KOPT-K1 (cell line): ENCODE measurements around the gene DEPDC1B.

Source experiments
- H3K27ac ChIP-seq: fragments of 200-600 bp; sonication (generic); 2 replicates; pipeline ENCODE4 v1.5.1; 2016; ENCODE audit warnings: antibody characterized with exemption, mild to moderate bottlenecking, low read depth, low read length; ENCODE audit not compliant: poor library complexity, severe bottlenecking
- H3K36me3 ChIP-seq: fragments of 200-600 bp; sonication (generic); 2 replicates; pipeline ENCODE4 v1.5.1; 2017; ENCODE audit warnings: antibody characterized with exemption, mild to moderate bottlenecking, low read length, moderate library complexity; ENCODE audit not compliant: insufficient read depth
- H3K9me3 ChIP-seq: fragments of 200-600 bp; sonication (generic); 2 replicates; pipeline ENCODE4 v1.5.1; 2017; ENCODE audit warnings: antibody characterized with exemption, low read length, mild to moderate bottlenecking; ENCODE audit not compliant: insufficient read depth, poor library complexity, severe bottlenecking

DEPDC1B gene

GRCh38 chr5:60679816-60680215 lies 20.1 kb downstream of the DEPDC1B start:
- Histone ChIP-seq H3K27ac (no peak overlapping the region), H3K36me3 (peaks cover 24% of the 10 kb centered on the region), H3K9me3 (no peaks in the 10 kb centered on the region)

GRCh38 chr5:60677850-60678664 lies 21.9 kb downstream of the DEPDC1B start:
- Histone ChIP-seq H3K27ac (no peak overlapping the region), H3K9me3 (no peaks in the 10 kb centered on the region), H3K36me3 (peaks cover 11% of the 10 kb centered on the region)

- no peaks in the 10 kb centered on the region for H3K9me3 ChIP-seq
- no peak overlapping the region for H3K27ac ChIP-seq
These were observed 24.7 kb downstream of the DEPDC1B start for GRCh38 chr5:60675286-60675685.

GRCh38 chr5:60674251-60675069 lies 25.5 kb downstream of the DEPDC1B start:
- Histone ChIP-seq H3K9me3 (no peaks in the 10 kb centered on the region), H3K27ac (no peak overlapping the region), H3K36me3 (peaks cover 17% of the 10 kb centered on the region; the same call in 1 of the 2 replicates)

More at GRCh38 chr5:60675286-60675685, 24.7 kb downstream of the DEPDC1B start:
- H3K36me3 ChIP-seq: peaks cover 17% of the 10 kb centered on the region; the same call in 1 of the 2 replicates

- H3K9me3 ChIP-seq: no peaks in the 10 kb centered on the region
- no peak overlapping the region for H3K27ac ChIP-seq
- H3K36me3 ChIP-seq: peaks cover 13% of the 10 kb centered on the region; the same call in 1 of the 2 replicates
These were observed 26.6 kb downstream of the DEPDC1B start for GRCh38 chr5:60673334-60673733.

- Histone ChIP-seq H3K27ac (no peak overlapping the region), H3K36me3 (peaks cover 13% of the 10 kb centered on the region; the same call in 1 of the 2 replicates), H3K9me3 (no peaks in the 10 kb centered on the region)
These were observed 27.2 kb downstream of the DEPDC1B start for GRCh38 chr5:60672693-60673264.

- H3K27ac ChIP-seq: no peak overlapping the region
- H3K36me3 ChIP-seq: peaks cover 13% of the 10 kb centered on the region; the same call in 1 of the 2 replicates
These were observed 27.9 kb downstream of the DEPDC1B start for GRCh38 chr5:60671899-60672692.

GRCh38 chr5:60670749-60671148 lies 29.2 kb downstream of the DEPDC1B start:
- Histone ChIP-seq H3K9me3 (no peaks in the 10 kb centered on the region), H3K27ac (no peak overlapping the region), H3K36me3 (peaks cover 25% of the 10 kb centered on the region)

More at GRCh38 chr5:60671899-60672692, 27.9 kb downstream of the DEPDC1B start:
- no peaks in the 10 kb centered on the region for H3K9me3 ChIP-seq

- Histone ChIP-seq H3K36me3 (peaks cover 30% of the 10 kb centered on the region), H3K27ac (no peak overlapping the region), H3K9me3 (no peaks in the 10 kb centered on the region)
These were observed 31.2 kb downstream of the DEPDC1B start for GRCh38 chr5:60668686-60669304.

GRCh38 chr5:60651872-60652620 lies 47.9 kb downstream of the DEPDC1B start:
- Histone ChIP-seq H3K27ac (no peak overlapping the region), H3K36me3 (no peaks in the 10 kb centered on the region), H3K9me3 (no peaks in the 10 kb centered on the region)

GRCh38 chr5:60649288-60649917 lies 50.6 kb downstream of the DEPDC1B start:
- H3K9me3 ChIP-seq: no peaks in the 10 kb centered on the region
- H3K27ac ChIP-seq: no peak overlapping the region
- H3K36me3 ChIP-seq: peaks cover 21% of the 10 kb centered on the region

GRCh38 chr5:60648175-60648574 lies 51.8 kb downstream of the DEPDC1B start:
- no peaks in the 10 kb centered on the region for H3K9me3 ChIP-seq
- peaks cover 33% of the 10 kb centered on the region for H3K36me3 ChIP-seq
- H3K27ac ChIP-seq: no peak overlapping the region

- H3K36me3 ChIP-seq: peaks cover 88% of the 10 kb centered on the region
- H3K27ac ChIP-seq: no peak overlapping the region
- H3K9me3 ChIP-seq: no peaks in the 10 kb centered on the region
These were observed 59.1 kb downstream of the DEPDC1B start for GRCh38 chr5:60640901-60641300.
